MV-4-11 (cell line): ENCODE data around the gene SMARCD2.

Experiments
- DNase-seq: peaks from one replicate; lab custom pipeline; 2025; lab: John Stamatoyannopoulos, UW

Gene SMARCD2

GRCh38 chr17:63850401-63850800 is 7.9 kb upstream of the SMARCD2 start:
- DNase-seq: no peak

- DNase-seq: peak; percentile 59
Observed at GRCh38 chr17:63848834-63849689, 6.6 kb upstream of the SMARCD2 start.

GRCh38 chr17:63847525-63848249 is 5.2 kb upstream of the SMARCD2 start:
- DNase-seq: no peak

- DNase-seq: no peak
Observed at GRCh38 chr17:63845509-63845908, 3.0 kb upstream of the SMARCD2 start.

GRCh38 chr17:63843910-63844677 is 1.6 kb upstream of the SMARCD2 start:
- DNase-seq: no peak

- peak; percentile 93 for DNase-seq
Observed at GRCh38 chr17:63843387-63843888, 953 bp upstream of the SMARCD2 start.

- no peak for DNase-seq
Observed at GRCh38 chr17:63842173-63842539, 329 bp downstream of the SMARCD2 start.

GRCh38 chr17:63841350-63842172 is 924 bp downstream of the SMARCD2 start:
- DNase-seq: no peak

GRCh38 chr17:63840591-63841349 is 1.7 kb downstream of the SMARCD2 start:
- DNase-seq: no peak

GRCh38 chr17:63838631-63839171 is 3.8 kb downstream of the SMARCD2 start:
- no peak for DNase-seq

- no peak for DNase-seq
Observed at GRCh38 chr17:63837962-63838600, 4.4 kb downstream of the SMARCD2 start.

GRCh38 chr17:63837480-63837879 is 5.0 kb downstream of the SMARCD2 start:
- no peak for DNase-seq

GRCh38 chr17:63836811-63837210 is 5.7 kb downstream of the SMARCD2 start:
- no peak for DNase-seq

GRCh38 chr17:63835167-63835720 is 7.2 kb downstream of the SMARCD2 start:
- no peak for DNase-seq

GRCh38 chr17:63834431-63835166 is 7.9 kb downstream of the SMARCD2 start:
- peak; percentile 91 for DNase-seq

- DNase-seq: no peak
Observed at GRCh38 chr17:63833741-63834373, 8.6 kb downstream of the SMARCD2 start.

GRCh38 chr17:63833026-63833740 is 9.3 kb downstream of the SMARCD2 start:
- DNase-seq: no peak

- no peak for DNase-seq
Observed at GRCh38 chr17:63832455-63832854, 10.0 kb downstream of the SMARCD2 start.
